Superior temporal gyrus (tissue), 1 donor: ENCODE data around the gene CELF2.

Source experiments
- DNase-seq: peaks from one replicate; pipeline ENCODE4 v3.0.0-alpha.2; 2016; ENCODE audit errors: extremely low spot score

The CELF2 gene

DNA sequence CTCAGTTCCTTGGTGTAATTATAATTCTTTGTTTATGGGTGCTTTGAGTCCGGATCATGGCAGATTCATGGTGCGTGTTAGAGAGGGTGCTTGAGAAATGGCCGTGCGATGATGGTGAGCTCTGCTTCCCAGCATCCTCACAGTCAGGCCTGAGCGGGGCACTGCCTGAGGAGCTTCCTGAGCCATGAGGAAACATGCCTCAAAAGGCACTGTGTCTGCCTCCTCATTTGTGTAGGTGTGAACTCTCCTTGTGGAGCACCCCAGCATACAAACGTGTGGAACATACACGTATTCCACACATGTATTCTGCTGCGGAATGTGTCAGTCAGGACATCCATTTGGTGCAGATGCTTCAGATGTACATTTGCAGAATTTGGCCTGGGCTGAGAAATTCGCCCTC lies 205.4 kb downstream of the CELF2 start:
- no peak for DNase-seq

DNA sequence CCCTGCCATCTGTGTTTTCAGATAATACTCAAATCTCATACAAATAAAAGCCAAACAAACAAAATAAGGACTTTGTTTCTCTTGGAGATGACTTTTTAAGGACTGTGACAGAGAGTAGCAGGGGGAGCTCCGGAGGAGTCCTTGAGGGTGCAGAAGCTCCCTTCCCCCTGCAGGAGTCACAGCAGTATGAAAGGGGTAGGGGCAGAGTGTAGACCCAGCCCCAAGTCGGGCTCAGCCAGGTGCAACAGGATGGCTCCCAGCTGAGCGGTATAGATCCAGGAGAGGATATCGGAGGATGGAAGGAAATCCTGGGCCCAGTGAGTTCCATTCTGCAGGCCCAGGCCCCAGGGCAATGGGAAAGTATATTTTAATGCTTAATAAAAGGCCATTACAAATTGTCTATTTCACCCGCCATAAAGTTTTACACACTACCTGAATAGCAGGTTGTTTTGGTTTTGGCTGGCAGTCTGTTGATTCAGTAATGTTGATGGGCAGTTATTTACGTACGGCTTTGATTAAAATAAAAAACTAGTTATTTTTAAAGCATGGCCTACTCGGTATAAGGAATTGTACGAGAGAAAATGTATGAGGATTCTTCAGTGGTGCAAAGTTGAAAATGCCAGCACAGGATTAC lies 206.0 kb downstream of the CELF2 start:
- DNase-seq, result no peak

- DNase-seq, result no peak
These were observed 206.6 kb downstream of the CELF2 start for GRCh38 chr10:11224321-11224720.

GRCh38 chr10:11224792-11225416 lies 207.2 kb downstream of the CELF2 start:
- DNase-seq, result no peak

DNA sequence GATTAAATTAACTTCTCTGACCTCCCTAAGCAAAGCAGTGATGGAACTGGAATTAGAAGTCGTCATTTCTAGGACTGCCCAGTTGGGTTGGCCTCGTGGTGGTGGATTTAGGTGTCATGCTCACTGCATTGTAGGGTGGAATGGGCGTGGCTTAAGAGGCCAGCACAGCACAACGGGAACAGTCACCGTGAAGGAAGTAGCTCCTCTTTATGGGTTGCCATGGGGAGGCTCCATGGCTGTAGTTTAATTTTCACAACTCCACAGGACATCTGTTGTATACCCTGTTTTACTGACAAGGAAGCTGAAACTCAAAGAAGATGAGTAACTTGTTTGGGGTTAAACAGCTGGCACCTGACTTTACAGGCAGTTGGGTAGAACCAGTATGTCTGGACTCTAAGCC lies 208.3 kb downstream of the CELF2 start:
- DNase-seq, result no peak

DNA sequence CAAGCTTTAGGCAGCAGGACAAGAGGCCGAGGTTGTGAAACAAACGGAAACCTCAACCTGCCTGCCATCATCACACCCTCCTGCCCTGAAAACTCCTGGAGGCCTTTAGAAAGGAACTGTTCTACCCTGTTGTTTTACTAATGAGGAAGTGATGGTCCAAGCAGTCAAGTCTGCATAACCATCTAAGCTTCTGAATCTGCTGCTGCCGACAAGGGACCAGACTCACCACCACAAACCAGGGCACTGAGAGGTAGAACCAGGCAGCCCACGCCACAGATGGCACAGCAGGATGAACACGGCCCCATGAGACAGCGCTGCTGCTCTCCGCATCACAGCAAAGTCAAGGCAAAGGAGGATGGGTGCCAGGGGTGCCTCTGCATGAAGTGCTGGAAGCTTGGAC lies 209.4 kb downstream of the CELF2 start:
- no peak for DNase-seq

DNA sequence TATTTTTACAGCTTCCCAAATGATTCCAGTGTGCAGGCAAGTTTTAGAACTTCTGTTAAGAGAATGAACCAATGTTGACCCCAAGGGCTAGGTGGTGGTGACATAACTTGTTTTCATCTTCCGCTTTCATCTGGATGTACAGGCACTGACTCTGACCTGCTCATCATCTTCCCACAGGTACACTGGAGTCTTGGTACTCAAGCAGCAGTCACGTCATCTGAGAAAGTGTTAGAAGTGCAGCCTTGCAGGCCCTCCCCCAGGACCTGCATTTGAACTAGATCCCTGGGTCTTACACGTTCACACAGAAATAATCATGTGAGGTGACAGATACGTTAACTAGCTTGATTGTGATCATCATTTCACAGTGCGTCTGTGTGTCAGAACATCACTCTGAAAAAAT lies 212.2 kb downstream of the CELF2 start:
- no peak for DNase-seq

GRCh38 chr10:11230498-11231167 lies 213.0 kb downstream of the CELF2 start:
- no peak for DNase-seq

GRCh38 chr10:11231285-11231684 lies 213.6 kb downstream of the CELF2 start:
- no peak for DNase-seq

DNA sequence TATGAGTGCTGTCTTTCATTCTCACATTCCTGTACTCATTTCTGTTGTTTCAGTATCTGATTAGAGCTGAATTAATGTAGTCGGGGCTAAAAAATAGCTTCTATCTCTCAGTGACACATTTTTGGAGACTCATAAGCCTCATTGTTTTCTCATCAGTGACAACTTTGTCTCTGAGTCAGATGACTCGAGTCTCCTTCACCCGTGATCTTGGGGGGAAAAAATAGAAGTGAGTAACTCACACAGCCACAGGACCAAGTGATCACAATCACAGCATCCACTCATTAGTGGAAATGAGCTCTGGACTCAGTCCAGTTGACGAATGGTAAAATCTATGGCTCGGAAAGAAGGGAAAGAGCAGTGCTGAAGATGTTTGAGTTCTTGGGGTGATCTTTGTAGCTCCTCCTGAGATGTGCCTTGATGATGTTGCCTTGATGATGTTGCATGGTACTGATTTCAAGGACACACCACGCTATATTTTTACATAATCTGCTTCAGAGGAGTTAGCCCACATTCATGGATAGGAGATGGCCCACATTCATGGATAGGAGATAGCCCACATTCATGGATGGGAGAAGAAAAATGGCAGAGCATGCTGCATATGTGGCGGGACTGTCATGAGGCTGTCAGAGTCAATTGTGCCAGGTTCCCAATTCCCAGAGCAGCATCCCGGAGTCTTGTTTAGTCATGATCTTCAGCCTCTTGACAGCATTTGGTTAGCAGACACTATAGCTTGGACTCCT lies 214.7 kb downstream of the CELF2 start:
- no peak for DNase-seq

DNA sequence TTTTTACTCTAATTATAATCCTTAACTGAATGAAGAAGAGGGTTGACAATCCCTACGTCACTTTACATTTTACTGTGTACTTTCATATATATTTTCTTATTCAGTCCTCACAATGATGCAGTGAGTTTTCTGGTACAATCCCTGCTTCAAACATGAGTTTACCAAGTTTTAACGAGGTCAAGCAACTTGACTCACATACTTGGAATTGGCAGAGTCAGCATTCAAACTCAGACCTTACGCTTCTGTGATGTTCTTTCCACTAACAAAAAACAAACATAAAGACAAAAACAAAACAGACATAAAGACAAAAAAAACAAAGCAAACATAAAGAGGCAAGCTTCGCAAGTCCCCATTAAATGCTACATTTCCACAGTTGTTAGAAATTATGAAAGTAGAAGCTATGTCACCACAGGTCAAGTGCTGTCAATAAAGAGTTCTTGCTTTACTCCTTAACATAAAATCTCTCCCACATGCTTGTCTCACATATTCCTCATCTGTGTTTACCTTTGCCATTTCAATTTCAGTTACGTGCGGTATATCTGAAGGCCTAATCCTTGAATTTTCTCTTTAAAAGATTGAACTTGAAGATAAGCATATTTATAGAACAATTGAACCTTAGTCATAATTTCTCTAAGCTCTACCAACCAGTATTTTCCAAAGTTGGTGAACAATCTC lies 217.3 kb downstream of the CELF2 start:
- no peak for DNase-seq

- DNase-seq, result no peak
These were observed 218.1 kb downstream of the CELF2 start for GRCh38 chr10:11235771-11236170.

DNA sequence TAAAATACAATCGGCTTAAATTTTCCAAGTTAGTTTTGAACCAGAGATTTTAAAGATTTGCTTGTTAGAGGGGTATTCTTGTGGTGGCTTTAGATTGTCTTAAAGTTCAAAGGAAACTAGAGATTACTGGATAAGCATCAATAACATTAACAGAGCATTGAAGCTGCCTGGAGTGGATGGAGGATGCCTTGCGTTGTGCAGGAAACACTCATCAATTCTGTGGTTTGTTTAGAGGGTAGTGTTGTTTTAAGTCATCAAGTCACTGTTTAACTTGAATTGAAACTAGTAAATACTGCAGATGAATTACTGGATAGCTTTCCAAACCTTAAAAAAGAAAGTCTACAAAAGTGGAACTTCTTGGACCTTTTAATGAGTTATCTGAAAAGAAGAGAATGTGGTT lies 218.6 kb downstream of the CELF2 start:
- no peak for DNase-seq

GRCh38 chr10:11237571-11237970 lies 219.9 kb downstream of the CELF2 start:
- DNase-seq, result no peak

GRCh38 chr10:11238893-11239292 lies 221.2 kb downstream of the CELF2 start:
- no peak for DNase-seq

- DNase-seq, result no peak
These were observed 223.0 kb downstream of the CELF2 start for GRCh38 chr10:11240641-11241040.

DNA sequence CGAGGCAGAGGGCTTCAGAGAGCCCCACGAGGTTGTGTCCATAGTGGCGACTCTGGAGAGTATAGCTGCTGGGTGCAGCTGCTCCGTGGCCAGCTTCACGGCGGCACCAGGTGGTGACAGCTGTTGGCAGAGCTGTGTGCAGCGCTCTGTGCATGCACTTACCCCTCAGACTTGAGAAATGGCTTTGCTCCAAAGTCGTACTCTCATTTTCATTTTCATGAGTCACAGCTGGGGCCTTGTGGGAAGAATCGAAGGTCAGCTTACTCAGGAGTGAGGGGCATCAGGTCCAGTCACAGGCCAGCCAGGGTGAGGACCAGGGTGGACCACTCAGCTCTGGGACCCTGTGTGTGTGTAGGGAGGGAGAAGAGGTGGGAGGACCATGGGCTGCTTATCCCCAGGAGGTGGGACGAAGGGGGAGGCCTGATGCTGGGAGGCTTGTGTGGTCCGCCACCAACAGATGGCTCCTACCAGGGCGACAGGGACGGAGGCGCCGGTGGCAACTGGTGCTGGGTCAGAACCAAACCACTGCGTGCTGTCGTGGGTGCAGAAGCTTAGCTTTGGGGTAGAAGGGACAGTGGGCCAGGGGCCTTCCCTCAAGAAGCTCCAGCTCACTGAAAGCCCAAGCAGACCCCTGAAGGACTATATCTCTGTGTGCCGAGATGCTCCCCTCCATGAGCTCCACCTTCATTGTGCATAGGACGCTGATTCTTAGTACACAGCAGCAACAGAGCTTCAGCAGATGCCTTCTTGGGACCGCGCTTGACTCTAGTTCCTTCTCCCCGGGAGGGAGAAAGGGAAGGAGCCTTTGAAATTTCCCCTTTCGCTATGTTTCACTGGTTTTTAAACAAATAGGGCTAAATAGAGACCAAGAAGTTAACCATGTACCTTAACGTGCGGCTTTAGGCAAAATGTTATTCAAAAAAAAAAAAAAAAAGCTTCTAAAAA lies 225.0 kb downstream of the CELF2 start:
- DNase-seq, result no peak

GRCh38 chr10:11243425-11244222 lies 226.0 kb downstream of the CELF2 start:
- DNase-seq, result no peak

DNA sequence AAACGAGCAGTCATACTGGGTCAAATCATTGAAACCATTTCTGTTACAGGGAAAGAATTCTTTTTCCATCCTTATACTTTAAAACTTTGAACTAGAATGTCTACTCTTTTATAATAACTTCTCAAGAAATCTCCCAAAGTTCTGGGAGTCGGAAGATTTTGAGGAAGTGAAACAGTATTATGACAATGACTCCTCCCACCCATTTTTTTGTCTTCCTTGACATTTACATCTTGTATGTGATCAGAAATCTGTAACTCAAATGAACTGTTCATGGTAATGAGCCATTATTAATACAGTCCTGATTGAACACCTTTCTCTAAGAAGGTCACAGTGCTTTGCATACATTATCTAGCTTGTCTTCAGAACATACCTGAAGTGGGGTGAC lies 227.4 kb downstream of the CELF2 start:
- no peak for DNase-seq

GRCh38 chr10:11245510-11245909 lies 227.8 kb downstream of the CELF2 start:
- no peak for DNase-seq
